Stimulated activated memory B cell treated with anti-CD40 and anti-IgM and Interleukin-4, amounts not matched to agents 10 μg/mL and 1 μg/mL and 100 μg/mL, for 72 hours (primary cell): ENCODE data around the gene IL10RA.
"Not testable (repeated sequence)": the region's sequence is repeated elsewhere in the genome, so short reads cannot be mapped to it uniquely, and the experiment has no call there.

ENCODE experiments used
- ATAC-seq: fragments of 150-1000 bp; cut with Tn5 transposase; 2 replicates; pipeline ENCODE4 v1.10.0; 2021
- H3K27ac Mint-ChIP-seq: one replicate; pipeline ENCODE4 v1.8.0; 2022; ENCODE audit warnings: mild to moderate bottlenecking, mixed read lengths
- H3K27me3 Mint-ChIP-seq: one replicate; pipeline ENCODE4 v1.8.0; 2022; ENCODE audit warnings: mixed read lengths
- H3K36me3 Mint-ChIP-seq: one replicate; pipeline ENCODE4 v1.8.0; 2022; ENCODE audit warnings: mixed read lengths
- H3K4me1 Mint-ChIP-seq: one replicate; pipeline ENCODE4 v1.8.0; 2022; ENCODE audit warnings: mixed read lengths
- H3K4me3 Mint-ChIP-seq: one replicate; pipeline ENCODE4 v1.8.0; 2022; ENCODE audit warnings: mild to moderate bottlenecking, moderate library complexity, mixed read lengths
- H3K9me3 Mint-ChIP-seq: one replicate; pipeline ENCODE4 v1.8.0; 2022; ENCODE audit warnings: mixed read lengths

The IL10RA gene

GRCh38 chr11:117976445-117976844, 9.7 kb upstream of the IL10RA start:
- Mint-ChIP-seq H3K27ac (peak overlapping the region; percentile 21), H3K4me3 (no peak overlapping the region), H3K27me3 (no peaks in the 10 kb centered on the region), H3K36me3 (no peaks in the 10 kb centered on the region), H3K4me1 (peaks cover 40% of the 10 kb centered on the region), H3K9me3 (no peaks in the 10 kb centered on the region)
- ATAC-seq = no peak

- no peaks in the 10 kb centered on the region for H3K36me3 Mint-ChIP-seq
- H3K27me3 Mint-ChIP-seq = no peaks in the 10 kb centered on the region
- peak overlapping the region; percentile 21 for H3K27ac Mint-ChIP-seq
- no peak overlapping the region for H3K4me3 Mint-ChIP-seq
- no peaks in the 10 kb centered on the region for H3K9me3 Mint-ChIP-seq
- ATAC-seq = no peak
- H3K4me1 Mint-ChIP-seq = peaks cover 45% of the 10 kb centered on the region
Observed at GRCh38 chr11:117977029-117977428, 9.2 kb upstream of the IL10RA start.

DNA sequence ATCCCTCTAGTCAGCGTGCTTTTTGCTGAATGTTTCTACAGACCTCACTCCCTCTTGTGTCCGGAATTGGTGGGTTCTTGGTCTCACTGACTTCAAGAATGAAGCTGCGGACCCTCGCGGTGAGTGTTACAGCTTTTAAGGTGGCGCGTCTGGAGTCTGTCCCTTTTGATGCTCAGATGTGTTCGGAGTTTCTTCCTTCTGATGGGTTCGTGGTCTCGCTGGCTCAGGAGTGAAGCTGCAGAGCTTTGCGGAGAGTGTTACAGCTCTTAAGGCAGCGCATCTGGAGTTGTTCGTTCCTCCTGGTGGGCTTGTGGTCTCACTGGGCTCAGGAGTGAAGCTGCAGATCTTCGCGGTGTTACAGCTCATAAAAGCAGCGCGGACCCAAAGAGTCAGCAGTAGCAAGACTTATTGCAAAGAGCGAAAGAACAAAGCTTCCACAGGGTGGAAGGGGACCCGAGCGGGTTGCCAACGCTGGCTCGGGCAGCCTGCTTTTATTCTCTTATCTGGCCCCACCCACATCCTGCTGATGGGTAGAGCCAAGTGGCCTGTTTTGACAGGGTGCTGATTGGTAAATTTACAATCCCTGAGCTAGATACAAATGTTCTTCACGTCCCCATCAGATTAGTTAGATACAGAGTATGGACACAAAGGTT, 8.5 kb upstream of the IL10RA start:
- H3K36me3 Mint-ChIP-seq, H3K27me3 Mint-ChIP-seq, H3K4me3 Mint-ChIP-seq, ATAC-seq, H3K27ac Mint-ChIP-seq, H3K9me3 Mint-ChIP-seq: not testable (repeated sequence)
- H3K4me1 Mint-ChIP-seq = peaks cover 48% of the 10 kb centered on the region

- not testable (repeated sequence) for H3K4me3 Mint-ChIP-seq, H3K9me3 Mint-ChIP-seq, ATAC-seq, H3K36me3 Mint-ChIP-seq, H3K27me3 Mint-ChIP-seq
- H3K27ac Mint-ChIP-seq = peak overlapping the region; percentile 83
- peaks cover 51% of the 10 kb centered on the region for H3K4me1 Mint-ChIP-seq
Observed at GRCh38 chr11:117978291-117978910, 7.8 kb upstream of the IL10RA start.

GRCh38 chr11:117978991-117979390, 7.2 kb upstream of the IL10RA start:
- H3K4me1 Mint-ChIP-seq = peaks cover 54% of the 10 kb centered on the region

GRCh38 chr11:117979481-117980211, 6.5 kb upstream of the IL10RA start:
- peak overlapping the region; percentile 83 for H3K27ac Mint-ChIP-seq
- no peaks in the 10 kb centered on the region for H3K9me3 Mint-ChIP-seq
- peak; percentile 91 for ATAC-seq
- H3K27me3 Mint-ChIP-seq = no peaks in the 10 kb centered on the region
- H3K36me3 Mint-ChIP-seq = peaks cover 11% of the 10 kb centered on the region
- H3K4me1 Mint-ChIP-seq = peaks cover 51% of the 10 kb centered on the region
- peak overlapping the region; percentile 22 for H3K4me3 Mint-ChIP-seq

More at GRCh38 chr11:117978991-117979390, 7.2 kb upstream of the IL10RA start:
- H3K27me3 Mint-ChIP-seq = no peaks in the 10 kb centered on the region
- peak overlapping the region; percentile 22 for H3K4me3 Mint-ChIP-seq
- ATAC-seq = no peak
- no peaks in the 10 kb centered on the region for H3K9me3 Mint-ChIP-seq
- H3K27ac Mint-ChIP-seq = peak overlapping the region; percentile 83
- H3K36me3 Mint-ChIP-seq = peaks cover 8% of the 10 kb centered on the region

- Mint-ChIP-seq H3K27me3 (no peaks in the 10 kb centered on the region), H3K4me3 (peak overlapping the region; percentile 22), H3K27ac (peak overlapping the region; percentile 83), H3K4me1 (peaks cover 51% of the 10 kb centered on the region), H3K36me3 (peaks cover 18% of the 10 kb centered on the region), H3K9me3 (no peaks in the 10 kb centered on the region)
- peak; percentile 4 for ATAC-seq
Observed at GRCh38 chr11:117980280-117980679, 5.9 kb upstream of the IL10RA start.

GRCh38 chr11:117980720-117981119, 5.5 kb upstream of the IL10RA start:
- no peaks in the 10 kb centered on the region for H3K9me3 Mint-ChIP-seq
- ATAC-seq = no peak
- H3K27ac Mint-ChIP-seq = peak overlapping the region; percentile 83
- H3K27me3 Mint-ChIP-seq = no peaks in the 10 kb centered on the region
- no peak overlapping the region for H3K4me3 Mint-ChIP-seq
- peaks cover 18% of the 10 kb centered on the region for H3K36me3 Mint-ChIP-seq
- peaks cover 49% of the 10 kb centered on the region for H3K4me1 Mint-ChIP-seq

DNA sequence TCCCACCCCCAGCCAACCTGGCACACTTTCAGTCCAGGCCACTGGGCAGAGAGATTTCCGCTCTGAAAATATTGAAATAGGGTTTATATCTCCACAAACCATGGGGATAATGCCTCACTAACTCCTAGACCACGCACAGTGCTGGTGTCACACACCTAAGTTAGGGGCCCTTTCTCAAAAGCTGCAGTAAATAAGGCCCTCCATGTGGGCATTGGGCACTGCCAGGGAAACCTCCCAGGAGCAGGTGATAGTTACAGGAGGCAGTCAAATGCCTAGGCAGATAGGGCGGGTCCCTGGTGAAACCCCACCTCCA, 3.1 kb upstream of the IL10RA start:
- Mint-ChIP-seq H3K9me3 (no peaks in the 10 kb centered on the region), H3K4me1 (peaks cover 62% of the 10 kb centered on the region)

GRCh38 chr11:117984476-117984875, 1.7 kb upstream of the IL10RA start:
- peaks cover 69% of the 10 kb centered on the region for H3K4me1 Mint-ChIP-seq
- H3K4me3 Mint-ChIP-seq = peak overlapping the region; percentile 89
- no peaks in the 10 kb centered on the region for H3K9me3 Mint-ChIP-seq
- H3K27ac Mint-ChIP-seq = peak overlapping the region; percentile 97
- H3K36me3 Mint-ChIP-seq = peaks cover 48% of the 10 kb centered on the region
- no peak for ATAC-seq
- no peaks in the 10 kb centered on the region for H3K27me3 Mint-ChIP-seq

More for the DNA sequence above, 3.1 kb upstream of the IL10RA start:
- Mint-ChIP-seq H3K36me3 (peaks cover 35% of the 10 kb centered on the region), H3K27me3 (no peaks in the 10 kb centered on the region), H3K4me3 (no peak overlapping the region), H3K27ac (peak overlapping the region; percentile 74)
- ATAC-seq = no peak

DNA sequence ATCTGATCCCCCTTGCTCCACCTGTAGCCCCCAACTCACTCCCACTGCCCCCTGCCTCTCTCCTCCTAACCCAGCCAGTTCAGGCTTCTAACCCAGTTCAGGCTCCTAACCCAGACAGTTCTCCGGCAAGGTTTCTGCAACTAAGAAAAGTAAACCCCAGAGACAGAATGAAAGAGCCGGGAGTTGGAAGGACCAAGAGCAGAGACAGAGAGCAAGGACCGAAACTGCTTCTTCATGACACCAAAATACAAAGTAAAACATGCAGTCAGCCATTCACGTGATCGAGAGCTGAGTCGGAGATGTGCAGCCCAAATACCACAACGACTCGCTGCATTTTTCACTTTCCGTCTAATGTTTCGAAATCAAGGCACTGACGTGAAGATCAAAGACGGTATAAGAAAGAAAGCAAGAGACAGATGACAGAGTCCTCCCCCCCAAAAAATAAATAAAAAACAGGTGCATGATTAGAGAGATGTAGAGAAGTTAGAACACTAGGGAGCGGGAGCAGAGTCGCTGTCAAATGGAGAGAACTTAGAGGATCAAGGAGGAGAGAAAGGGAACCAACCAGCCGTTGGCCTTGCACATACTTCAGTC, 884 bp downstream of the IL10RA start:
- Mint-ChIP-seq H3K4me1 (peaks cover 75% of the 10 kb centered on the region), H3K4me3 (peak overlapping the region; percentile 89), H3K27me3 (no peaks in the 10 kb centered on the region), H3K36me3 (peaks cover 72% of the 10 kb centered on the region), H3K9me3 (no peaks in the 10 kb centered on the region), H3K27ac (peak overlapping the region; percentile 97)
- peak; percentile 58 for ATAC-seq

DNA sequence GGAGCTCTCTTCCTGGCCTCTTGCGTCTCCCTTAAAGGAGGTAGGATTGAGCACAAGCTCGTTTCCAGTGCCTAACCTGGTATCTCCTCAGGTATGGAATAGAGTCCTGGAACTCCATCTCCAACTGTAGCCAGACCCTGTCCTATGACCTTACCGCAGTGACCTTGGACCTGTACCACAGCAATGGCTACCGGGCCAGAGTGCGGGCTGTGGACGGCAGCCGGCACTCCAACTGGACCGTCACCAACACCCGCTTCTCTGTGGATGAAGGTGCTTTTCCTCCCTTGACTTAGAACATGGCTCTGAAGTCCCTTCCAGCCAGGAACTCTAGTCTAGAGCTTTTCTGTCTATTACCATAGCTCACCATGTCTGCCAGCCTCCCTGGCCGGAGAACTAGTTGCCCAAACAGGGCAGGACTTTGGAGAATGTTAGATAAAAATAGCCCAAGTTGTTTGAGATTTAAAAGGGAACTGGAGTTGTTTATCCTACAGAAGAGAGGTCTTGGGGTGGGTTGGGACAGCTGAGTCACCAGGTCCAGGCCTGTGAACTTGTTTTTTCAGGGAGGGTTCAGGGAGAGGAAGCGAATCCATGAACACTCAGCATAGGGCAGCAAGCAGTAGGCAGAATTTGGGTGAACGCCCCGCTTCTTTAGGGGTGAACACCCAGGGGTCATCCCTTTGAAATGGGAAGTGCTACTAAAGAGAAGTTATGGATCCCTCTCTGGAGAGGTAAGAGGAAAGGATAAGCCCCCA, 3.3 kb downstream of the IL10RA start:
- Mint-ChIP-seq H3K4me3 (peak overlapping the region; percentile 89), H3K4me1 (peaks cover 72% of the 10 kb centered on the region), H3K36me3 (peaks cover 86% of the 10 kb centered on the region)

GRCh38 chr11:117992136-117992535, 5.9 kb downstream of the IL10RA start:
- peak overlapping the region; percentile 83 for H3K27ac Mint-ChIP-seq
- peaks cover 78% of the 10 kb centered on the region for H3K4me1 Mint-ChIP-seq
- peaks cover 97% of the 10 kb centered on the region for H3K36me3 Mint-ChIP-seq
- no peaks in the 10 kb centered on the region for H3K9me3 Mint-ChIP-seq
- ATAC-seq = no peak
- peak overlapping the region; percentile 75 for H3K4me3 Mint-ChIP-seq
- no peaks in the 10 kb centered on the region for H3K27me3 Mint-ChIP-seq

More for the DNA sequence above, 3.3 kb downstream of the IL10RA start:
- ATAC-seq = no peak
- Mint-ChIP-seq H3K27me3 (no peaks in the 10 kb centered on the region), H3K27ac (peak overlapping the region; percentile 97), H3K9me3 (no peaks in the 10 kb centered on the region)

DNA sequence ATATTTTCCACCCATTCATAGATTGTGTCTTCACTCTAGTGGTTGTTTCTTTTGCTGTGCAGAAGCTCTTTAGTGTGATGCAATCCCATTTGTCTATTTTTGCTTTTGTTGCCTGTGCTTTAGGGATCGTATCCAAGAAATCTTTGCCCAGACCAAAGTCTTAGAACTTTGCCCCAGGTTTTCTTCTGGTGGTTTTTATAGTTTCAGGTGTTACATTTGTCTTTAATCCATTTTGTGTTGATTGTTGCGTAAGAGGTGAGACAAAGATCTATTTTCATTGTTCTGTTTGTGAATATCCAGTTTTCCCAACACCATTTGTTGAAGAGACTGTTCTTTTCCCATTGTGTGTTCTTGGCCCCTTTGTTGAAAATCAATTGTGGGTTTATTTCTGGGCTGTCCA, 6.4 kb downstream of the IL10RA start:
- Mint-ChIP-seq H3K4me1 (peaks cover 78% of the 10 kb centered on the region), H3K9me3 (peaks cover 2% of the 10 kb centered on the region), H3K4me3 (peak overlapping the region; percentile 75), H3K36me3 (peaks cover 97% of the 10 kb centered on the region), H3K27ac (peak overlapping the region; percentile 83), H3K27me3 (no peaks in the 10 kb centered on the region)
- no peak for ATAC-seq
